Tibial nerve (tissue), 4 donors: ENCODE measurements around the gene ATG5. TPM values are rescaled to one million over a fixed set of nuclear protein-coding genes. Genes with fewer than 3 reads are reported as not detected.
A peak's percentile ranks its signal among the peaks of the same experiment; 100 is the strongest.

Experiments
- DNase-seq, 2 donors: peaks; one replicate each; pipeline ENCODE4 v3.0.0-alpha.2; 2019; ENCODE audit warnings: low spot score in 2 of 2
- H3K27ac ChIP-seq, 4 donors: fragments of 200-600 bp; sonication (generic) in 3 of 4; one replicate each; pipeline ENCODE4 v1.5.1; 2017 to 2019; ENCODE audit warnings: mild to moderate bottlenecking in 1 of 4
- H3K27me3 ChIP-seq, 2 donors: fragments of 200-600 bp; sonication (generic) in 1 of 2; one replicate each; pipeline versions ENCODE4 v1.5.1 to v1.6.0; 2017 to 2019
- H3K36me3 ChIP-seq, 3 donors: fragments of 200-600 bp; sonication (generic); one replicate each; pipeline ENCODE4 v1.5.1; 2018 to 2019
- H3K4me1 ChIP-seq, 4 donors: fragments of 200-600 bp; sonication (generic) in 3 of 4; one replicate each; pipeline ENCODE4 v1.5.1; 2017 to 2019
- H3K4me3 ChIP-seq, 4 donors: fragments of 200-600 bp; sonication (generic) in 3 of 4; one replicate each; pipeline ENCODE4 v1.5.1; 2017 to 2019; ENCODE audit warnings: mild to moderate bottlenecking in 1 of 4, moderate library complexity in 1 of 4
- H3K9me3 ChIP-seq, 4 donors: fragments of 200-600 bp; sonication (generic) in 3 of 4; one replicate each; pipeline ENCODE4 v1.5.1; 2017 to 2019
- CTCF ChIP-seq, 5 experiments: fragments of 200-600 bp in 3 of 5; fragments of 450-650 bp in 2 of 5; sonication (generic) in 3 of 5; IDR thresholded peaks; one replicate each; pipeline ENCODE4 v1.5.1; 2016 to 2019; ENCODE audit warnings: antibody characterized with exemption in 5 of 5, mild to moderate bottlenecking in 3 of 5, moderate library complexity in 2 of 5
- EP300 ChIP-seq, 2 donors: sonication (generic); formaldehyde crosslinking; IDR thresholded peaks; one replicate each; pipeline ENCODE4 v1.6.1; 2017; ENCODE audit warnings: antibody characterized with exemption in 2 of 2, mild to moderate bottlenecking in 1 of 2
- POLR2A ChIP-seq, 2 donors: fragments of 450-650 bp; IDR thresholded peaks; one replicate each; pipeline ENCODE4 v1.6.1; 2017; ENCODE audit warnings: antibody characterized with exemption in 2 of 2, mild to moderate bottlenecking in 2 of 2, moderate library complexity in 2 of 2
- WGBS, 2 donors: methylation state at CpG; one replicate each; pipeline ENCODE4 v1.1.5; 2018; 5-methylcytosine and 5-hydroxymethylcytosine counted together
- total RNA-seq, 4 donors: library from RNA; depleted of rRNA; stranded (reverse); fragments of >200 nt; gene quantifications; one replicate each; pipeline ENCODE4 v1.1.0, GENCODE V29; 2016

Gene ATG5
- total RNA-seq, 4 donors from 2014 or later, result 25.5 to 39.1 (median 35.7) TPM

GRCh38 chr6:106356378-106356777 is 30.8 kb upstream of the ATG5 start:
- 79% methylated on average over 1 of the region's 1 CpG for WGBS, 2 donors
- Histone ChIP-seq H3K4me1 (peaks cover 0 to 16% (median 4%) of the 10 kb centered on the region in 4 donors), H3K9me3 (peaks cover 0 to 10% (median 3%) of the 10 kb centered on the region in 4 donors), H3K27ac (no peak overlapping the region), H3K36me3 (no peaks in the 10 kb centered on the region), H3K27me3 (peaks cover 0 to 50% of the 10 kb centered on the region in 2 donors), H3K4me3 (no peak overlapping the region)
- DNase-seq, result no peak
- TF ChIP-seq CTCF (IDR thresholded peaks at IDR 0.05) (no peak), POLR2A (IDR thresholded peaks at IDR 0.05) (no peak), EP300 (IDR thresholded peaks at IDR 0.05) (no peak)

GRCh38 chr6:106347219-106347618 is 21.7 kb upstream of the ATG5 start:
- 80 to 86% methylated on average over 1 of the region's 1 CpG for WGBS, 2 donors
- Histone ChIP-seq H3K36me3 (no peaks in the 10 kb centered on the region), H3K4me1 (no peaks in the 10 kb centered on the region), H3K27ac (no peak overlapping the region), H3K9me3 (peaks cover 0 to 1% (median 0%) of the 10 kb centered on the region in 4 donors), H3K27me3 (no peaks in the 10 kb centered on the region), H3K4me3 (no peak overlapping the region)
- TF ChIP-seq CTCF (IDR thresholded peaks at IDR 0.05) (no peak), EP300 (IDR thresholded peaks at IDR 0.05) (no peak), POLR2A (IDR thresholded peaks at IDR 0.05) (no peak)
- no peak for DNase-seq

- H3K36me3 ChIP-seq, result no peaks in the 10 kb centered on the region
- TF ChIP-seq CTCF (IDR thresholded peaks at IDR 0.05) (peak; percentile 52 to 73 (median 57)), EP300 (IDR thresholded peaks at IDR 0.05) (no peak)
- WGBS, 2 donors, result 16 to 17% methylated on average over 9 of the region's 9 CpGs
- H3K27me3 ChIP-seq, result no peaks in the 10 kb centered on the region
- H3K4me1 ChIP-seq, result peaks cover 0 to 9% (median 0%) of the 10 kb centered on the region in 4 donors
- H3K27ac ChIP-seq, result no peak overlapping the region
- peak in 1 of 2 donors; percentile 48 for DNase-seq
- no peaks in the 10 kb centered on the region for H3K9me3 ChIP-seq
- H3K4me3 ChIP-seq, result peak overlapping the region in 1 of 4 donors; percentile 18
These were observed 13.9 kb upstream of the ATG5 start for GRCh38 chr6:106339334-106340029.

- Histone ChIP-seq H3K36me3 (no peaks in the 10 kb centered on the region), H3K27ac (no peak overlapping the region), H3K27me3 (peaks cover 0 to 3% of the 10 kb centered on the region in 2 donors), H3K4me3 (no peak overlapping the region), H3K4me1 (peaks cover 0 to 9% (median 0%) of the 10 kb centered on the region in 4 donors), H3K9me3 (no peaks in the 10 kb centered on the region)
- no peak for DNase-seq
- TF ChIP-seq POLR2A (IDR thresholded peaks at IDR 0.05), result no peak
- no peak for TF ChIP-seq EP300 (IDR thresholded peaks at IDR 0.05)
- peak; percentile 26 to 57 (median 45) for TF ChIP-seq CTCF (IDR thresholded peaks at IDR 0.05)
- WGBS, 2 donors, result 21 to 30% methylated on average over 5 of the region's 5 CpGs
These were observed 9.3 kb upstream of the ATG5 start for GRCh38 chr6:106334646-106335448.
